Heart left ventricle (tissue), 13 donors: ENCODE measurements around the gene DUSP16.

ENCODE experiments used
- CTCF ChIP-seq, 12 donors: fragments of 200-600 bp; sonication (generic) in 4 of 12; IDR thresholded peaks; one replicate each; pipeline versions ENCODE4 v1.5.0 to v1.8.0; 2018 to 2022; ENCODE audit warnings: antibody characterized with exemption in 12 of 12, mild to moderate bottlenecking in 5 of 12
- POLR2A ChIP-seq, 2 donors: fragments of 450-650 bp; IDR thresholded peaks; one replicate each; pipeline ENCODE4 v1.6.1; 2017; ENCODE audit warnings: antibody characterized with exemption in 2 of 2, mild to moderate bottlenecking in 2 of 2, moderate library complexity in 2 of 2
- donor health status: ischemic (EF 13 %, LVEDD 7.1; RV severe dilation, severe dysfunction).
- donor health status: DM: no; HTN: yes; CAD: no.
- donor health status: DM: no; HTN: no; CAD: no.
- donor health status: ischemic (EF 25% LVEDD 6.9; RV normal size, moderate dysfunction).
- donor health status: ischemic (EF 25% LVEDD 5.7; RV mildly dilated, moderate dysfunction).
- donor health status: ischemic (EF 35%, LVEDD 5.7; RV mildly dilated, moderate dysfunction).
- donor health status: nonischemic (EF 11% LVEDD 7.7; RV severe dilation, severe dysfunction).
- donor health status: DM: yes; HTN: yes; CAD: no.
- donor health status: PGD.
- donor health status: ischemic (EF 29% LVEDD 5.4; RV normal size, mild dysfunction).
- donor health status: nonischemic (EF 23%, LVEDD 6.1; RV moderate dilation, normal function).

- TF ChIP-seq CTCF (IDR thresholded peaks at IDR 0.05) (no peak), POLR2A (IDR thresholded peaks at IDR 0.05) (no peak)
These were observed 134.6 kb downstream of the DUSP16 start for GRCh38 chr12:12428047-12428446.
